ENCODE data around the gene PRPS2. TPM values are rescaled to one million over a fixed set of nuclear protein-coding genes. Genes with fewer than 3 reads are reported as not detected.

The PRPS2 gene
- total and polyA plus RNA-seq, 2 experiments from 2014 or later: 4.2 to 16.8 TPM

- Histone ChIP-seq H3K4me1 (ENCODE audit: low read depth) (no peaks in the 10 kb centered on the region), H3K9me3 (ENCODE audit: low read depth) (no peaks in the 10 kb centered on the region), H3K36me3 (no peaks in the 10 kb centered on the region), H3K27me3 (no peaks in the 10 kb centered on the region), H3K27ac (no peak within 1 kb of the TSS), H3K4me3 (no peak within 1 kb of the TSS)
- no peak for TF ChIP-seq CTCF (IDR thresholded peaks at IDR 0.05; ENCODE audit: low read depth, low read length)
- no peak for DNase-seq (ENCODE audit: low read depth in 1 of 2, low spot score in 1 of 2)
These were observed 75.5 kb downstream of the PRPS2 start, which contains the start of gene TLR7 for GRCh38 chrX:12866451-12867377. TLR7 (plus strand) TSS chrX:12867072; CDS start chrX:12867579, 507 bp downstream.

GRCh38 chrX:12867685-12868084 is 76.5 kb downstream of the PRPS2 start:
- TF ChIP-seq CTCF (IDR thresholded peaks at IDR 0.05; ENCODE audit: low read depth, low read length): no peak
- Histone ChIP-seq H3K9me3 (ENCODE audit: low read depth) (no peaks in the 10 kb centered on the region), H3K27ac (no peak overlapping the region), H3K36me3 (no peaks in the 10 kb centered on the region), H3K4me3 (no peak overlapping the region), H3K4me1 (ENCODE audit: low read depth) (no peaks in the 10 kb centered on the region), H3K27me3 (no peaks in the 10 kb centered on the region)
- DNase-seq (ENCODE audit: low read depth in 1 of 2, low spot score in 1 of 2): peak in 1 of 2 donors; percentile 19

GRCh38 chrX:12868747-12869146 is 77.5 kb downstream of the PRPS2 start:
- H3K36me3 ChIP-seq: no peaks in the 10 kb centered on the region
- no peak for TF ChIP-seq CTCF (IDR thresholded peaks at IDR 0.05; ENCODE audit: low read depth, low read length)
- H3K9me3 ChIP-seq (ENCODE audit: low read depth): no peaks in the 10 kb centered on the region
- no peak overlapping the region for H3K27ac ChIP-seq
- H3K4me1 ChIP-seq (ENCODE audit: low read depth): no peaks in the 10 kb centered on the region
- no peak for DNase-seq (ENCODE audit: low read depth in 1 of 2, low spot score in 1 of 2)
- no peaks in the 10 kb centered on the region for H3K27me3 ChIP-seq
- H3K4me3 ChIP-seq: no peak overlapping the region

GRCh38 chrX:12871257-12871656 is 80.0 kb downstream of the PRPS2 start:
- no peak for DNase-seq (ENCODE audit: low read depth in 1 of 2, low spot score in 1 of 2)

GRCh38 chrX:12872741-12873140 is 81.5 kb downstream of the PRPS2 start:
- Histone ChIP-seq H3K4me1 (ENCODE audit: low read depth) (no peaks in the 10 kb centered on the region), H3K27ac (no peak overlapping the region), H3K9me3 (ENCODE audit: low read depth) (no peaks in the 10 kb centered on the region), H3K27me3 (no peaks in the 10 kb centered on the region), H3K4me3 (no peak overlapping the region), H3K36me3 (no peaks in the 10 kb centered on the region)
- DNase-seq (ENCODE audit: low read depth in 1 of 2, low spot score in 1 of 2): no peak
- no peak for TF ChIP-seq CTCF (IDR thresholded peaks at IDR 0.05; ENCODE audit: low read depth, low read length)

More at GRCh38 chrX:12871257-12871656, 80.0 kb downstream of the PRPS2 start:
- TF ChIP-seq CTCF (IDR thresholded peaks at IDR 0.05; ENCODE audit: low read depth, low read length): no peak
- Histone ChIP-seq H3K4me3 (no peak overlapping the region), H3K36me3 (no peaks in the 10 kb centered on the region), H3K27me3 (no peaks in the 10 kb centered on the region), H3K9me3 (ENCODE audit: low read depth) (no peaks in the 10 kb centered on the region), H3K4me1 (ENCODE audit: low read depth) (no peaks in the 10 kb centered on the region), H3K27ac (no peak overlapping the region)

Other genes starting within 250 kb of the PRPS2 start
- not detected in 2 replicates for gene TLR7, start 75.7 kb downstream of the PRPS2 start, total RNA-seq
- gene TLR7, start 75.7 kb downstream of the PRPS2 start, polyA plus RNA-seq: not detected in 2 replicates
- gene TLR8, start 115.2 kb downstream of the PRPS2 start, total RNA-seq: not detected in 2 replicates
- not detected in 2 replicates for gene TLR8, start 115.2 kb downstream of the PRPS2 start, polyA plus RNA-seq
- 144 and 207 TPM in 2 replicates for gene TMSB4X, start 183.7 kb downstream of the PRPS2 start, total RNA-seq
- gene TMSB4X, start 183.7 kb downstream of the PRPS2 start, polyA plus RNA-seq: 441 and 543 TPM in 2 replicates

All from cardiac muscle cell (in vitro differentiated cells and primary cell).